ENCODE results near the gene HOXA9.

HOXA9 gene

GRCh38 chr7:27188386-27189294 is 23.3 kb upstream of the HOXA9 start:
- DNase-seq (ENCODE audit: low spot score) = no peak

GRCh38 chr7:27187475-27188385 is 22.4 kb upstream of the HOXA9 start:
- DNase-seq (ENCODE audit: low spot score) = no peak

GRCh38 chr7:27186668-27187474 is 21.5 kb upstream of the HOXA9 start:
- DNase-seq (ENCODE audit: low spot score) = no peak

GRCh38 chr7:27185854-27186667 is 20.7 kb upstream of the HOXA9 start:
- no peak for DNase-seq (ENCODE audit: low spot score)

- no peak for DNase-seq (ENCODE audit: low spot score)
These were observed 19.9 kb upstream of the HOXA9 start, which contains the start of gene HOXA11 for GRCh38 chr7:27185013-27185853. Gene HOXA11, minus strand, starts transcription at chr7:27185232. Its CDS starts 88 bp downstream, at chr7:27185144.

GRCh38 chr7:27184337-27185012 is 19.1 kb upstream of the HOXA9 start:
- DNase-seq (ENCODE audit: low spot score) = no peak

- no peak for DNase-seq (ENCODE audit: low spot score)
These were observed 18.5 kb upstream of the HOXA9 start for GRCh38 chr7:27183682-27184336.

GRCh38 chr7:27182861-27183681 is 17.7 kb upstream of the HOXA9 start:
- DNase-seq (ENCODE audit: low spot score) = no peak

GRCh38 chr7:27182285-27182841 is 17.0 kb upstream of the HOXA9 start:
- no peak for DNase-seq (ENCODE audit: low spot score)

- DNase-seq (ENCODE audit: low spot score) = no peak
These were observed 16.5 kb upstream of the HOXA9 start for GRCh38 chr7:27181795-27182275.

- no peak for DNase-seq (ENCODE audit: low spot score)
These were observed 15.4 kb upstream of the HOXA9 start for GRCh38 chr7:27180431-27181420.

GRCh38 chr7:27179503-27180430 is 14.4 kb upstream of the HOXA9 start:
- DNase-seq (ENCODE audit: low spot score) = peak; percentile 42

- DNase-seq (ENCODE audit: low spot score) = no peak
These were observed 13.7 kb upstream of the HOXA9 start for GRCh38 chr7:27179030-27179429.

GRCh38 chr7:27178366-27178765 is 13.0 kb upstream of the HOXA9 start:
- DNase-seq (ENCODE audit: low spot score) = no peak

GRCh38 chr7:27177795-27178320 is 12.5 kb upstream of the HOXA9 start:
- no peak for DNase-seq (ENCODE audit: low spot score)

Data from hematopoietic multipotent progenitor cell treated with erythropoietin and hydrocortisone succinate and interleukin-3 and kit ligand, for 15 days (in vitro differentiated cells).